DOHH2 (cell line): ENCODE data around the gene HLA-DRB1.

ENCODE experiments used
- H3F3A ChIP-seq: fragments of 200-600 bp; sonication (generic), shearing (Covaris generic); 2 replicates; pipeline ENCODE4 v1.6.0; 2016; ENCODE audit warnings: antibody characterized with exemption, mild to moderate bottlenecking; ENCODE audit not compliant: control insufficient read depth, insufficient read depth
- H3K27ac ChIP-seq: fragments of 200-600 bp; sonication (generic); 2 replicates; pipeline ENCODE4 v1.5.1; 2014; ENCODE audit warnings: low read depth, mild to moderate bottlenecking, low read length, moderate library complexity
- H3K27me3 ChIP-seq: fragments of 200-600 bp; sonication (generic); 2 replicates; pipeline ENCODE4 v1.6.1; 2014; ENCODE audit warnings: mild to moderate bottlenecking, low read length, mixed read lengths; ENCODE audit not compliant: control insufficient read depth
- H3K36me3 ChIP-seq: fragments of 200-600 bp; sonication (generic); 2 replicates; pipeline ENCODE4 v1.6.1; 2014; ENCODE audit warnings: mild to moderate bottlenecking, low read length, moderate library complexity, mixed read lengths; ENCODE audit not compliant: control insufficient read depth
- H3K4me1 ChIP-seq: fragments of 200-600 bp; sonication (generic); 2 replicates; pipeline ENCODE4 v1.6.1; 2014; ENCODE audit warnings: mild to moderate bottlenecking, low read length, mixed read lengths; ENCODE audit not compliant: control insufficient read depth
- H3K4me2 ChIP-seq: fragments of 200-600 bp; sonication (generic); 2 replicates; pipeline ENCODE4 v1.6.0; 2014; ENCODE audit warnings: mild to moderate bottlenecking, low read length, moderate library complexity
- H3K4me3 ChIP-seq: fragments of 200-600 bp; sonication (generic); 2 replicates; pipeline ENCODE4 v1.5.1; 2014; ENCODE audit warnings: mild to moderate bottlenecking, low read length, mixed read lengths
- H3K79me2 ChIP-seq: fragments of 200-600 bp; sonication (generic); 2 replicates; pipeline ENCODE4 v1.6.1; 2014; ENCODE audit warnings: mild to moderate bottlenecking, low read length, mixed read lengths; ENCODE audit not compliant: control insufficient read depth
- H3K9me2 ChIP-seq: fragments of 200-600 bp; sonication (generic); replicated peaks from 2 replicates; pipeline ENCODE4 v1.6.1; 2014; ENCODE audit warnings: mild to moderate bottlenecking, low read length, mixed read lengths; ENCODE audit not compliant: control insufficient read depth
- H3K9me3 ChIP-seq: fragments of 200-600 bp; sonication (generic); 2 replicates; pipeline ENCODE4 v1.6.1; 2014; ENCODE audit warnings: antibody characterized with exemption, low read length, mixed read lengths; ENCODE audit not compliant: control insufficient read depth, insufficient read depth
- H4K20me1 ChIP-seq: fragments of 200-600 bp; sonication (generic); 2 replicates; pipeline ENCODE4 v1.6.0; 2014; ENCODE audit warnings: low read depth, mild to moderate bottlenecking, antibody characterized with exemption, low read length, moderate library complexity; ENCODE audit not compliant: control insufficient read depth, insufficient read depth
- EZH2phosphoT487 ChIP-seq: fragments of 200-600 bp; sonication (generic); IDR thresholded peaks from 2 replicates; pipeline ENCODE4 v1.6.1; 2017; ENCODE audit warnings: borderline replicate concordance, mild to moderate bottlenecking, antibody characterized with exemption, low read length, moderate library complexity, mixed read lengths

Gene HLA-DRB1

GRCh38 chr6:32529697-32530430 is 59.8 kb downstream of the HLA-DRB1 start, which contains the start of gene HLA-DRB5:
HLA-DRB5 (minus strand) TSS chr6:32530287; CDS start chr6:32530224, 63 bp downstream.
- H3K9me3 ChIP-seq, result no peaks in the 10 kb centered on the region
- H3K27ac ChIP-seq, result peak within 1 kb of the TSS; percentile 30; the same call in 1 of the 2 replicates
- H3K79me2 ChIP-seq, result peaks cover 21% of the 10 kb centered on the region
- H3K27me3 ChIP-seq, result no peaks in the 10 kb centered on the region
- no peaks in the 10 kb centered on the region for H4K20me1 ChIP-seq
- H3K4me1 ChIP-seq, result peaks cover 33% of the 10 kb centered on the region
- H3K36me3 ChIP-seq, result no peaks in the 10 kb centered on the region; the same call in 1 of the 2 replicates
- no peaks in the 10 kb centered on the region for H3K9me2 ChIP-seq
- no peaks in the 10 kb centered on the region for H3F3A ChIP-seq
- H3K4me2 ChIP-seq, result peak within 1 kb of the TSS; percentile 94
- H3K4me3 ChIP-seq, result peak within 1 kb of the TSS; percentile 96
- no peak for TF ChIP-seq EZH2phosphoT487
